ENCODE measurements around the gene ARHGDIB.

- TF ChIP-seq CTCF (IDR thresholded peaks at IDR 0.05 in 4 of 5, conservative IDR thresholded peaks at IDR 0.05 in 1 of 5), result no peak
- no peak for TF ChIP-seq POLR2A (IDR thresholded peaks at IDR 0.05)
These were observed 2.9 kb downstream of the ARHGDIB start for GRCh38 chr12:14958361-14959125.

All from gastrocnemius medialis (tissue), 4 donors.